Measurements from ENCODE around the gene KIZ.
A peak's percentile ranks its signal among the peaks of the same experiment; 100 is the strongest.

Gene KIZ

GRCh38 chr20:21278829-21279228, 152.9 kb downstream of the KIZ start:
- Mint-ChIP-seq H3K27me3 (peaks cover 26 to 36% of the 10 kb centered on the region in 2 donors), H3K27ac (no peak overlapping the region), H3K4me3 (no peak overlapping the region), H3K36me3 (no peaks in the 10 kb centered on the region), H3K9me3 (peaks cover 3% of the 10 kb centered on the region in 2 donors), H3K4me1 (peaks cover 14 to 17% of the 10 kb centered on the region in 2 donors)
- DNase-seq (no peak), ATAC-seq (replicated peaks) (peak; percentile 56 to 67)

- Mint-ChIP-seq H3K36me3 (no peaks in the 10 kb centered on the region), H3K4me3 (no peak overlapping the region), H3K27me3 (peaks cover 27 to 35% of the 10 kb centered on the region in 2 donors), H3K4me1 (peaks cover 14 to 17% of the 10 kb centered on the region in 2 donors), H3K27ac (no peak overlapping the region), H3K9me3 (peaks cover 3% of the 10 kb centered on the region in 2 donors)
- no peak for ATAC-seq (replicated peaks)
- DNase-seq: no peak
Measured at GRCh38 chr20:21279706-21280521, 154.0 kb downstream of the KIZ start.

GRCh38 chr20:21280522-21281016, 154.7 kb downstream of the KIZ start:
- Mint-ChIP-seq H3K36me3 (no peaks in the 10 kb centered on the region), H3K4me3 (no peak overlapping the region), H3K27me3 (peaks cover 28 to 37% of the 10 kb centered on the region in 2 donors), H3K4me1 (peaks cover 14 to 17% of the 10 kb centered on the region in 2 donors), H3K9me3 (peaks cover 5 to 6% of the 10 kb centered on the region in 2 donors), H3K27ac (no peak overlapping the region)
- DNase-seq (no peak), ATAC-seq (replicated peaks) (peak; percentile 14)

- H3K36me3 Mint-ChIP-seq: peaks cover 0 to 3% of the 10 kb centered on the region in 2 donors
- H3K4me3 Mint-ChIP-seq: no peak overlapping the region
- ATAC-seq (replicated peaks) (no peak), DNase-seq (no peak)
- H3K4me1 Mint-ChIP-seq: no peaks in the 10 kb centered on the region
- peaks cover 11 to 13% of the 10 kb centered on the region in 2 donors for H3K9me3 Mint-ChIP-seq
- no peak overlapping the region for H3K27ac Mint-ChIP-seq
- peaks cover 62 to 64% of the 10 kb centered on the region in 2 donors for H3K27me3 Mint-ChIP-seq
Measured at GRCh38 chr20:21286775-21287174, 160.9 kb downstream of the KIZ start.

GRCh38 chr20:21288587-21289370, 162.9 kb downstream of the KIZ start:
- H3K4me3 Mint-ChIP-seq: no peak overlapping the region
- H3K27me3 Mint-ChIP-seq: peaks cover 52 to 62% of the 10 kb centered on the region in 2 donors
- H3K27ac Mint-ChIP-seq: no peak overlapping the region
- ATAC-seq (replicated peaks) (no peak), DNase-seq (no peak)
- no peaks in the 10 kb centered on the region for H3K4me1 Mint-ChIP-seq
- peaks cover 8 to 10% of the 10 kb centered on the region in 2 donors for H3K9me3 Mint-ChIP-seq
- H3K36me3 Mint-ChIP-seq: peaks cover 0 to 3% of the 10 kb centered on the region in 2 donors

GRCh38 chr20:21289651-21290050, 163.8 kb downstream of the KIZ start:
- Mint-ChIP-seq H3K27ac (no peak overlapping the region), H3K4me1 (no peaks in the 10 kb centered on the region), H3K9me3 (peaks cover 8 to 10% of the 10 kb centered on the region in 2 donors), H3K36me3 (peaks cover 0 to 3% of the 10 kb centered on the region in 2 donors), H3K27me3 (peaks cover 47 to 58% of the 10 kb centered on the region in 2 donors), H3K4me3 (no peak overlapping the region)
- DNase-seq: no peak
- no peak for ATAC-seq (replicated peaks)

- Mint-ChIP-seq H3K4me3 (no peak overlapping the region), H3K27ac (no peak overlapping the region), H3K27me3 (peaks cover 37 to 48% of the 10 kb centered on the region in 2 donors), H3K9me3 (peaks cover 2 to 3% of the 10 kb centered on the region in 2 donors), H3K36me3 (peaks cover 0 to 3% of the 10 kb centered on the region in 2 donors), H3K4me1 (no peaks in the 10 kb centered on the region)
- no peak for ATAC-seq (replicated peaks)
- DNase-seq: no peak
Measured at GRCh38 chr20:21291026-21291425, 165.1 kb downstream of the KIZ start.

GRCh38 chr20:21294755-21295154, 168.9 kb downstream of the KIZ start:
- no peak for ATAC-seq (replicated peaks)
- Mint-ChIP-seq H3K27me3 (peaks cover 20 to 28% of the 10 kb centered on the region in 2 donors), H3K9me3 (no peaks in the 10 kb centered on the region), H3K4me3 (no peak overlapping the region), H3K36me3 (no peaks in the 10 kb centered on the region), H3K27ac (no peak overlapping the region), H3K4me1 (no peaks in the 10 kb centered on the region)
- no peak for DNase-seq
